HG03432 (cell line): ENCODE results near the gene CALHM4.

Experiments
- ATAC-seq: cut with Tn5 transposase; IDR thresholded peaks from one replicate; pipeline ENCODE4 v1.9.1; 2021; ENCODE audit warnings: mild to moderate bottlenecking, moderate library complexity; ENCODE audit not compliant: unreplicated experiment

Gene CALHM4

GRCh38 chr6:116553451-116553850 lies at the start of gene CALHM4:
CALHM4 (plus strand) TSS chr6:116553751; CDS start chr6:116553794, 43 bp downstream.
- no peak for ATAC-seq

- no peak for ATAC-seq
Measured at GRCh38 chr6:116507324-116507723, 46.2 kb upstream of the CALHM4 start.

- ATAC-seq = no peak
Measured at GRCh38 chr6:116508527-116508926, 45.0 kb upstream of the CALHM4 start.

- ATAC-seq = no peak
Measured at GRCh38 chr6:116511424-116512110, 42.0 kb upstream of the CALHM4 start, which contains the start of gene CALHM5. CALHM5 (plus strand) TSS chr6:116511639; CDS start chr6:116511697, 58 bp downstream.

GRCh38 chr6:116512111-116512559 lies 41.4 kb upstream of the CALHM4 start:
- ATAC-seq = peak; percentile 88

- ATAC-seq = no peak
Measured at GRCh38 chr6:116512734-116513133, 40.8 kb upstream of the CALHM4 start.

- no peak for ATAC-seq
Measured at GRCh38 chr6:116513224-116513875, 40.2 kb upstream of the CALHM4 start.

- no peak for ATAC-seq
Measured at GRCh38 chr6:116514111-116514510, 39.4 kb upstream of the CALHM4 start.

- no peak for ATAC-seq
Measured at GRCh38 chr6:116515141-116515540, 38.4 kb upstream of the CALHM4 start.

- no peak for ATAC-seq
Measured at GRCh38 chr6:116518621-116519368, 34.8 kb upstream of the CALHM4 start.

GRCh38 chr6:116522896-116523295 lies 30.7 kb upstream of the CALHM4 start:
- no peak for ATAC-seq

GRCh38 chr6:116524236-116524635 lies 29.3 kb upstream of the CALHM4 start:
- ATAC-seq = no peak

- ATAC-seq = no peak
Measured at GRCh38 chr6:116528133-116528532, 25.4 kb upstream of the CALHM4 start.

- no peak for ATAC-seq
Measured at GRCh38 chr6:116528780-116529179, 24.8 kb upstream of the CALHM4 start.

GRCh38 chr6:116529466-116530290 lies 23.9 kb upstream of the CALHM4 start:
- ATAC-seq = no peak

GRCh38 chr6:116530436-116530835 lies 23.1 kb upstream of the CALHM4 start:
- ATAC-seq = no peak

GRCh38 chr6:116531675-116532570 lies 21.6 kb upstream of the CALHM4 start:
- peak; percentile 77 for ATAC-seq

GRCh38 chr6:116533233-116533957 lies 20.2 kb upstream of the CALHM4 start:
- no peak for ATAC-seq

GRCh38 chr6:116535109-116535508 lies 18.4 kb upstream of the CALHM4 start:
- no peak for ATAC-seq
